ENCODE data around the gene FAM193B.

DNA sequence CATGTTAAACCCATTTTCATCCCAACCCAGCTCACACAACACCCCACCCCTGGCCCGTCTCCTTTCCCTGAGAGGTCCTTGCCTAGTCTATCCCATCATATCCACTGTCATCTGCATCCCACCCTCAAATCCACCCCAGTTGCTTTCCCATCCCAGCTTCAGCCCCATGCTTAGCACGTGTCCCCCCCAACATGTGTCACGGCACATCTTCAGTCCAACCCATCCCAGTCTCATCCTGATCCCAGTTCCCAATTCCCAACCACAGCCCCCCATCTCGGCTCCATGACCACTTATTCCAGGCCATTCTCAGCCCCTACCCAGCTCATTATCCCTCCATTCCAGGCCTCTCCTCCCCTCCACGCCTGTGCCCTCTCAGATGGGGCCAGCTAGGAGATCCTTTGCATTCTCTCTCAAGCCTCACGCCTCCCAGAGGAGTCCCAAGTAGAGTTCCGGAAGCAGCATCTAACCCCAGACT is 80.3 kb downstream of the FAM193B start:
- TF ChIP-seq, protein P1, sequence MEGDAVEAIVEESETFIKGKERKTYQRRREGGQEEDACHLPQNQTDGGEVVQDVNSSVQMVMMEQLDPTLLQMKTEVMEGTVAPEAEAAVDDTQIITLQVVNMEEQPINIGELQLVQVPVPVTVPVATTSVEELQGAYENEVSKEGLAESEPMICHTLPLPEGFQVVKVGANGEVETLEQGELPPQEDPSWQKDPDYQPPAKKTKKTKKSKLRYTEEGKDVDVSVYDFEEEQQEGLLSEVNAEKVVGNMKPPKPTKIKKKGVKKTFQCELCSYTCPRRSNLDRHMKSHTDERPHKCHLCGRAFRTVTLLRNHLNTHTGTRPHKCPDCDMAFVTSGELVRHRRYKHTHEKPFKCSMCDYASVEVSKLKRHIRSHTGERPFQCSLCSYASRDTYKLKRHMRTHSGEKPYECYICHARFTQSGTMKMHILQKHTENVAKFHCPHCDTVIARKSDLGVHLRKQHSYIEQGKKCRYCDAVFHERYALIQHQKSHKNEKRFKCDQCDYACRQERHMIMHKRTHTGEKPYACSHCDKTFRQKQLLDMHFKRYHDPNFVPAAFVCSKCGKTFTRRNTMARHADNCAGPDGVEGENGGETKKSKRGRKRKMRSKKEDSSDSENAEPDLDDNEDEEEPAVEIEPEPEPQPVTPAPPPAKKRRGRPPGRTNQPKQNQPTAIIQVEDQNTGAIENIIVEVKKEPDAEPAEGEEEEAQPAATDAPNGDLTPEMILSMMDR (IDR thresholded peaks at IDR 0.05; ENCODE audit: low read depth, low read length) = no peak
- TF ChIP-seq EZH2phosphoT487 (IDR thresholded peaks at IDR 0.05; ENCODE audit: low read depth) = no peak
